Trophoblast cell (in vitro differentiated cells and primary cell): Measurements from ENCODE around the gene TARM1. TPM values are rescaled to one million over a fixed set of nuclear protein-coding genes. Genes with fewer than 3 reads are reported as not detected.

ENCODE experiments used
- DNase-seq, 2 donors: peaks; one replicate each; pipeline ENCODE4 v3.0.0-alpha.2; 2016
- H2AFZ ChIP-seq: 2 replicates; pipeline ENCODE4 v1.6.1; 2013; ENCODE audit warnings: low read length, moderate library complexity, mild to moderate bottlenecking; ENCODE audit not compliant: insufficient read depth, poor library complexity
- H2AK5ac ChIP-seq: 2 replicates; pipeline ENCODE4 v1.6.1; 2013; ENCODE audit warnings: mild to moderate bottlenecking, low read length
- H2BK120ac ChIP-seq: 2 replicates; pipeline ENCODE4 v1.6.1; 2013; ENCODE audit warnings: low read length, mild to moderate bottlenecking, moderate library complexity; ENCODE audit not compliant: insufficient read depth, poor library complexity
- H2BK12ac ChIP-seq: 2 replicates; pipeline ENCODE4 v1.6.1; 2013; ENCODE audit warnings: mild to moderate bottlenecking, low read length, moderate library complexity
- H2BK5ac ChIP-seq: 2 replicates; pipeline ENCODE4 v1.6.1; 2013; ENCODE audit warnings: low read length, low read depth, moderate library complexity, mild to moderate bottlenecking; ENCODE audit not compliant: poor library complexity
- H3K14ac ChIP-seq: 2 replicates; pipeline ENCODE4 v1.6.1; 2013; ENCODE audit warnings: mild to moderate bottlenecking, low read length
- H3K18ac ChIP-seq: 2 replicates; pipeline ENCODE4 v1.6.1; 2013; ENCODE audit warnings: mild to moderate bottlenecking, low read length
- H3K23ac ChIP-seq: 2 replicates; pipeline ENCODE4 v1.6.1; 2013; ENCODE audit warnings: low read length
- H3K27ac ChIP-seq: 2 replicates; pipeline ENCODE4 v1.5.1; 2013; ENCODE audit warnings: low read depth, mild to moderate bottlenecking, inconsistent platforms, low read length, moderate library complexity
- H3K27me3 ChIP-seq: 2 replicates; pipeline ENCODE4 v1.6.1; 2013; ENCODE audit warnings: inconsistent platforms, mild to moderate bottlenecking, low read length, moderate library complexity; ENCODE audit not compliant: insufficient read depth
- H3K36me3 ChIP-seq, 2 experiments: 1 replicate in 1 of 2; 2 replicates in 1 of 2; pipeline ENCODE4 v1.6.1; 2013; ENCODE audit warnings: low read length in 2 of 2, mild to moderate bottlenecking in 2 of 2, moderate library complexity in 1 of 2; ENCODE audit not compliant: insufficient read depth in 2 of 2, control insufficient read depth in 1 of 2
- H3K4ac ChIP-seq: 2 replicates; pipeline ENCODE4 v1.6.1; 2013; ENCODE audit warnings: low read depth, mild to moderate bottlenecking, low read length, moderate library complexity
- H3K4me1 ChIP-seq, 2 experiments: 1 replicate in 1 of 2; 2 replicates in 1 of 2; pipeline ENCODE4 v1.6.1; 2013; ENCODE audit warnings: low read length in 2 of 2, mild to moderate bottlenecking in 2 of 2, moderate library complexity in 1 of 2; ENCODE audit not compliant: insufficient read depth in 2 of 2, control insufficient read depth in 1 of 2
- H3K4me2 ChIP-seq: 2 replicates; pipeline ENCODE4 v1.6.1; 2013; ENCODE audit warnings: inconsistent platforms, mild to moderate bottlenecking, low read length, moderate library complexity
- H3K4me3 ChIP-seq: 2 replicates; pipeline ENCODE4 v1.5.1; 2013; ENCODE audit warnings: mild to moderate bottlenecking, low read depth, low read length, inconsistent platforms
- H3K79me1 ChIP-seq: one replicate; pipeline ENCODE4 v1.6.1; 2013; ENCODE audit warnings: low read length
- H3K79me2 ChIP-seq: 2 replicates; pipeline ENCODE4 v1.6.1; 2013; ENCODE audit warnings: low read length, mild to moderate bottlenecking; ENCODE audit not compliant: control insufficient read depth, insufficient read depth, poor library complexity
- H3K9ac ChIP-seq: 2 replicates; pipeline ENCODE4 v1.6.1; 2013; ENCODE audit warnings: mild to moderate bottlenecking, low read length
- H3K9me3 ChIP-seq: 2 replicates; pipeline ENCODE4 v1.6.1; 2013; ENCODE audit warnings: low read depth, mild to moderate bottlenecking, control low read depth, inconsistent platforms, low read length; ENCODE audit not compliant: insufficient read depth
- H4K12ac ChIP-seq: 2 replicates; pipeline ENCODE4 v1.6.1; 2013; ENCODE audit warnings: low read depth, mild to moderate bottlenecking, low read length, moderate library complexity
- H4K8ac ChIP-seq: 2 replicates; pipeline ENCODE4 v1.6.1; 2013; ENCODE audit warnings: low read depth, mild to moderate bottlenecking, low read length, moderate library complexity
- H4K91ac ChIP-seq: one replicate; pipeline ENCODE4 v1.6.1; 2013; ENCODE audit warnings: low read depth, mild to moderate bottlenecking, low read length, moderate library complexity
- WGBS: extraction: QIAGEN DNeasy Blood & Tissue Kit; methylation state at CpG from one replicate; pipeline ENCODE4 v1.1.7; 2013; ENCODE audit warnings: missing lambda C conversion rate; ENCODE audit not compliant: insufficient read length, insufficient coverage; ENCODE audit errors: extremely low coverage; 5-methylcytosine and 5-hydroxymethylcytosine counted together
- polyA plus RNA-seq: library from polyadenylated mRNA; stranded (reverse); fragments of 200-250 nt; gene quantifications from 2 replicates; pipeline ENCODE4 v1.2.3, GENCODE V29; 2013

The TARM1 gene
- not detected in 2 replicates for polyA plus RNA-seq

GRCh38 chr19:54081032-54081431 lies at the start of gene TARM1:
Gene TARM1 (minus strand): TSS chr19:54081365. CDS start chr19:54081340, 25 bp downstream.
- no peaks in the 10 kb centered on the region for H3K27me3 ChIP-seq
- no peak within 1 kb of the TSS for H2BK5ac ChIP-seq
- no peak within 1 kb of the TSS for H4K12ac ChIP-seq
- no peak within 1 kb of the TSS for H3K9ac ChIP-seq
- H3K4me1 ChIP-seq = no peaks in the 10 kb centered on the region
- no peak within 1 kb of the TSS for H3K27ac ChIP-seq
- no peak within 1 kb of the TSS for H3K23ac ChIP-seq
- no peaks in the 10 kb centered on the region for H3K36me3 ChIP-seq
- no peak within 1 kb of the TSS for H3K4me2 ChIP-seq
- no peak within 1 kb of the TSS for H3K4ac ChIP-seq
- H4K91ac ChIP-seq = no peak within 1 kb of the TSS
- no peak within 1 kb of the TSS for H2BK120ac ChIP-seq
- H2BK12ac ChIP-seq = no peak within 1 kb of the TSS
- H4K8ac ChIP-seq = no peak within 1 kb of the TSS
- DNase-seq = no peak
- no peak within 1 kb of the TSS for H3K4me3 ChIP-seq
- H3K79me1 ChIP-seq = no peaks in the 10 kb centered on the region
- H2AK5ac ChIP-seq = no peak within 1 kb of the TSS
- H3K14ac ChIP-seq = no peak within 1 kb of the TSS
- no CpG with 5 or more reads among the region's 7 CpGs for WGBS
- H3K79me2 ChIP-seq = no peaks in the 10 kb centered on the region
- H3K18ac ChIP-seq = no peak within 1 kb of the TSS
- H2AFZ ChIP-seq = no peak within 1 kb of the TSS
- peaks cover 7% of the 10 kb centered on the region for H3K9me3 ChIP-seq

DNA sequence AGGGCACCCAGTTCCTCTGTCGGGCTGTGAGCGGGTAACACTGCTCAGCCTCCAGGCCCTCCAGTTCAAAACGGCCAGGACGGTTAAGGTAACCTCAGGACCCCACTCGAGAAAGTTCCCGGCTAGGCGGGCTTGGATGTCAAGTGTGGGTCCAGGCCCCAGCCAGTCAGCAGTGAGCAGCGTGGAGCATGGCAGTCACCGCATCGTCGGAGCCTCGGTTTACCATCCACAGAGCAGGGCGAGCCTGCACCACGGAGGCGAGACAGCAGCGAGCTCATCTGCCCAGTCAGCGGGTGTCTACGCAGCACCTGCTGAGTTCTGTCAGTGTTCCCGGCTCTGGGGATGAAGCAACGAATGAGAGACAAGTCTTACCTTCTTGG lies 48.4 kb upstream of the TARM1 start:
- H2BK5ac ChIP-seq = no peak overlapping the region
- no peak overlapping the region for H2BK12ac ChIP-seq
- H4K8ac ChIP-seq = no peak overlapping the region
- H2AK5ac ChIP-seq = no peak overlapping the region
- H2AFZ ChIP-seq = no peak overlapping the region
- H3K36me3 ChIP-seq = peaks cover 67 to 68% of the 10 kb centered on the region in 2 experiments
- no peak overlapping the region for H4K12ac ChIP-seq
- no peak for DNase-seq
- no peaks in the 10 kb centered on the region for H3K79me2 ChIP-seq
- H3K9ac ChIP-seq = no peak overlapping the region
- H3K4me3 ChIP-seq = no peak overlapping the region
- no peak overlapping the region for H3K18ac ChIP-seq
- no peak overlapping the region for H3K14ac ChIP-seq
- H3K79me1 ChIP-seq = no peaks in the 10 kb centered on the region
- H3K4me2 ChIP-seq = no peak overlapping the region
- H3K27me3 ChIP-seq = no peaks in the 10 kb centered on the region
- no peak overlapping the region for H3K4ac ChIP-seq
- H2BK120ac ChIP-seq = no peak overlapping the region
- no peak overlapping the region for H4K91ac ChIP-seq
- H3K27ac ChIP-seq = no peak overlapping the region
- no peaks in the 10 kb centered on the region for H3K4me1 ChIP-seq
- no CpG with 5 or more reads among the region's 20 CpGs for WGBS
- no peak overlapping the region for H3K23ac ChIP-seq
- H3K9me3 ChIP-seq = peaks cover 3% of the 10 kb centered on the region

DNA sequence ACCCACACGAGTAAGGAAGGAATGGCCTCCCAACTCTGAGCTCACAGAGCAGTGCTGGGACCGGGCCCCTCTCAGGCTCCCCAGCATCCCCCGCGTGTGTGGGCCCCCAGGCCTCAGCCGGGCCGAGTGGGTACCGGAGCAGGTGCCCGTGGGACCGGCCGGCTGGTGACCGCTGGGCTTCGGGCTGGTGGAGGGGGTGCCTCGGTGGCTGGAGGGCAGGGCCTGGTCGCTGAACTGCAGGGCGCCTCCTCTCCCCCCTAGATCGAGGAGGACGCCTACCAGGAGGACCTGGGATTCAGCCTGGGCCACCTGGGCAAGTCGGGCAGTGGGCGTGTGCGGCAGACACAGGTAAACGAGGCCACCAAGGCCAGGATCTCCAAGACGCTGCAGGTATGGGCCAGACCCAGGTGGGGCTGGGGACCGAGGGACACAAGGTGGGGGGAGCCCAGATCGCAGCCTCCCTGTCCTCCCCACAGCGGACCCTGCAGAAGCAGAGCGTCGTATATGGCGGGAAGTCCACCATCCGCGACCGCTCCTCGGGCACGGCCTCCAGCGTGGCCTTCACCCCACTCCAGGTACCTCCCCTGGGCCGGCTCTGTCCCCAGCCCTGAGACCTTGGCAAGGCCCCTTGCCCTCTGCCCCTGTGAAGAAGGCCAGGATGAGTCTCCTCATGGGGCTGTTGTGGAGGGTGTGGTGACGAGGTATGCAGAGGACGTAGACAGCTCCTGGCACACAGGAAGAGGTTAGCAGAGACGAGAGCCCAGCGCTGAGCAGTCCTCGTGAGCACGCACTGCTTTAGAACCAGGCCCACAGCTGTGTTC lies 47.8 kb upstream of the TARM1 start:
- Histone ChIP-seq H2AFZ (no peak overlapping the region), H3K14ac (no peak overlapping the region), H4K12ac (no peak overlapping the region), H3K4me2 (no peak overlapping the region), H3K79me2 (no peaks in the 10 kb centered on the region), H3K4ac (no peak overlapping the region), H3K23ac (no peak overlapping the region), H3K4me3 (no peak overlapping the region), H3K9ac (no peak overlapping the region), H3K36me3 (peaks cover 73 to 74% of the 10 kb centered on the region in 2 experiments), H2BK5ac (no peak overlapping the region), H4K91ac (no peak overlapping the region), H3K27me3 (no peaks in the 10 kb centered on the region), H3K18ac (no peak overlapping the region), H3K79me1 (no peaks in the 10 kb centered on the region), H2AK5ac (no peak overlapping the region), H3K9me3 (peaks cover 3% of the 10 kb centered on the region), H3K27ac (no peak overlapping the region), H2BK12ac (no peak overlapping the region), H4K8ac (no peak overlapping the region), H2BK120ac (no peak overlapping the region), H3K4me1 (no peaks in the 10 kb centered on the region)
- DNase-seq = no peak
- WGBS = no CpG with 5 or more reads among the region's 41 CpGs

DNA sequence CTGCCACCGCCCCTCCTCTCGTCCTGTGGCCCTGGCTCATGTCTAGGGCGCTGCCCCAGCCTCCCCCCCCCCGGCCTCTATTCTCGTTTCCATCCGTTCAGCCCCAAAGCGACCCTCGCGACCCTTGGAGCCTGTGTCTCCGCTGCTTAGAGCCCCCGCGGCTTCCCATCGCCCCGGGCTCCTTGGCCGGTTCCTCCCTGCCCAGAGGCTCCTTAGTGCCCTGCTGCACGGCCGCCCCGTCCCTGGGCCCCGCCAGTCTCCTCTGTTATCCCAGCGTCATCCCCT lies 47.2 kb upstream of the TARM1 start:
- Histone ChIP-seq H2BK5ac (no peak overlapping the region), H3K79me2 (no peaks in the 10 kb centered on the region), H3K14ac (no peak overlapping the region), H3K9ac (no peak overlapping the region), H3K4ac (no peak overlapping the region), H2AK5ac (no peak overlapping the region), H3K79me1 (no peaks in the 10 kb centered on the region), H3K18ac (no peak overlapping the region), H3K4me1 (no peaks in the 10 kb centered on the region), H2BK120ac (no peak overlapping the region), H4K12ac (no peak overlapping the region), H2BK12ac (no peak overlapping the region), H3K36me3 (peaks cover 79 to 80% of the 10 kb centered on the region in 2 experiments), H4K8ac (no peak overlapping the region), H3K27ac (no peak overlapping the region), H3K4me3 (no peak overlapping the region), H3K4me2 (no peak overlapping the region), H4K91ac (no peak overlapping the region), H2AFZ (no peak overlapping the region), H3K23ac (no peak overlapping the region), H3K9me3 (peaks cover 1% of the 10 kb centered on the region), H3K27me3 (no peaks in the 10 kb centered on the region)
- no peak for DNase-seq
- WGBS = no CpG with 5 or more reads among the region's 20 CpGs
